HFF-Myc (cell line): Measurements from ENCODE around the gene PCSK6.
"Not testable (repeated sequence)": the region's sequence is repeated elsewhere in the genome, so short reads cannot be mapped to it uniquely, and the experiment has no call there.

Experiments
- DNase-seq: peaks from one replicate; pipeline ENCODE4 v3.0.0-alpha.2; 2011; ENCODE audit warnings: low read depth; ENCODE audit errors: extremely low read depth
- H3K4me3 ChIP-seq: replicated peaks from 2 replicates; pipeline ENCODE4 v1.5.1; 2011; ENCODE audit warnings: low read depth, mild to moderate bottlenecking, control low read depth, low read length
- TF ChIP-seq, protein P1 (sequence below): IDR thresholded peaks from 2 replicates; pipeline ENCODE4 v1.5.1; 2012; ENCODE audit warnings: mild to moderate bottlenecking, low read depth, low read length, control low read depth; ENCODE audit errors: missing control alignments

The PCSK6 gene

DNA sequence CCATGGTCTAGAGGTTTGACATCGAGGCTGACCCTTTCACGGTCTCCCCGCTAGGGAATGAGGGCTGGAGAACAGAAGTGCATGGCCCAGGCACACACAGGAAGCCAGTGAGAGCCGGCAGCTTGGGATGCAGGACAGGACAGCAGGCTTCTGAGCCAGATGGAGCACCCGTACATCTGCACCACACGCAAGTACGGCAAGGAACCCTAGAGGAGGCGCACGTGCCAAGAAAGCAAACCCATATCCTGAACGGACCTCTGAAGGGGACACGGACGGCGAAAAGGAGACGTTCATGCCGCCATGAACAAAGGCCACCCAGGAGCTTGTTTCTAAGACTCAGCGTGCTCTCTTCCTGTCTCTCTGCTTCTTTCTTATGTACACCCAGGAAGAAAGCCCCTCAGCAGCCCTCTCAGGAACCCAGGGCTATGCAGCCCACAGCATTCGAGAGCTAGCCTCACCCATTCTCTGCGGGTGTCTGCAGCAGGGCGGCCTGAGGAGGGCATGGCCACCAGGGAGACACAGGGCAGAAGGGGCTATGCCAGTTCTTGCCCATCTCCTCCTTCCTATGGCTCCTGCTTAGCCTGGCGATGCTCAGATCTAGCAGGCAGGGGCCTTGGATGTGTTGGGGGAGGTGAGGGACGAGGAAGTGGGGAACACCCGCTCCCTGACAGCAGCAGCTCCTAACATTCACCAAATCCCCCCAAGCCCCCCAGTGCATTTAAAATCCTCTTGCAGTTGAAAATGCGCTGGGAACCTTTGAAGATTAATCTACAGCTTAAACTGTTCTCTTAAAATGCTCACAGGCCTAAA, 81.3 kb downstream of the PCSK6 start:
- no peak overlapping the region for H3K4me3 ChIP-seq
- DNase-seq: no peak
- TF ChIP-seq, protein P1, sequence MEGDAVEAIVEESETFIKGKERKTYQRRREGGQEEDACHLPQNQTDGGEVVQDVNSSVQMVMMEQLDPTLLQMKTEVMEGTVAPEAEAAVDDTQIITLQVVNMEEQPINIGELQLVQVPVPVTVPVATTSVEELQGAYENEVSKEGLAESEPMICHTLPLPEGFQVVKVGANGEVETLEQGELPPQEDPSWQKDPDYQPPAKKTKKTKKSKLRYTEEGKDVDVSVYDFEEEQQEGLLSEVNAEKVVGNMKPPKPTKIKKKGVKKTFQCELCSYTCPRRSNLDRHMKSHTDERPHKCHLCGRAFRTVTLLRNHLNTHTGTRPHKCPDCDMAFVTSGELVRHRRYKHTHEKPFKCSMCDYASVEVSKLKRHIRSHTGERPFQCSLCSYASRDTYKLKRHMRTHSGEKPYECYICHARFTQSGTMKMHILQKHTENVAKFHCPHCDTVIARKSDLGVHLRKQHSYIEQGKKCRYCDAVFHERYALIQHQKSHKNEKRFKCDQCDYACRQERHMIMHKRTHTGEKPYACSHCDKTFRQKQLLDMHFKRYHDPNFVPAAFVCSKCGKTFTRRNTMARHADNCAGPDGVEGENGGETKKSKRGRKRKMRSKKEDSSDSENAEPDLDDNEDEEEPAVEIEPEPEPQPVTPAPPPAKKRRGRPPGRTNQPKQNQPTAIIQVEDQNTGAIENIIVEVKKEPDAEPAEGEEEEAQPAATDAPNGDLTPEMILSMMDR: no peak

DNA sequence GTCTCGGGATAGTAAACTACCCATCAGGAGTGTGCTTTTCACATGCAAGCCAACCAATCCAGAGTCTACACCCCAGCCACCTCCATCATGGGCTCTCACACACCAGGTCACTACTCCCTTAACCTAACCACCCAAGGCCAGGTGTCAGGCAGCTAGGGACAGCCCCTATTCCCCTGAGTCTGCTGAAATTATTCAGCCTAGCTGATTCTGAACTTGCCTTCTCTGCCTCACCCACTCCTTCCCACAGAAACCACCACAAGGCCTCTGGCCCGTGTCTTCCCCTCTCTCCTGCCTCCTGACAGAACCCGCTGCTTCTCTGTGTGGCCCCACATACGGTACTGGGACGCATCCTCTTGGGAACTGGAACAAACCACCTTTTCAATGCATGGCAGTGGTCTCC, 82.1 kb downstream of the PCSK6 start:
- TF ChIP-seq, protein P1: no peak
- DNase-seq: no peak
- no peak overlapping the region for H3K4me3 ChIP-seq

DNA sequence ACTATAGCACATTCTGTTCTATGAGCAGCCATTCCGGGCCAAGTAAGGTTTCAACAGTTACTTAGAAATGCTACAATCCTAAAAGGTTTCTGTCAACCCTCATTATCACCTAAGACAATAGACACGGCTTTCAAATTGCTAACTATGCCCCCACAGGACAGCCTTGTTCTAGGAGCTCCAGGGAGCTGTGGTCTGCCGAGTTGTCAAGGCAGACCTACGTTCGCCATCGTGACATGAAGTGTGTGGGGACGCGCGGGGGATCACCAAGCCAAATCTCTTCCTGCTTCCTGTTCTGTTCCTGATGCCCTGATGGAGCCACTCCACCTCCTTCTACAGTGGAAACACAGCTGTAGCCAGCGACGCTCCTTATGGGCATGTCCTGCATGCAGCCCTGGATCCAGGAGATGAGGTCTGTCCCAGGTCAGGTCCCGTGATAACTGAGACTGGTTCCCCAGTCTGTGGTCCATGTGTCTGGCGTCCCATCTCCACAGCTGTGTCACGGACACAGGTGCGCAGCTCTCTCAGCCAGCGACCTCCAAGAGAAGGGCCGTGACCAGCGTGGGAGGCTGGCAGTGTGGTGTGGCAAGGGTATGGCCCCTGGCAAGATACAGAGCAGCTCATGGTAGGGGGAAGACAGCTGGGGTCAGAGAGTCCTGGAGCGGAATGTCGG, 82.8 kb downstream of the PCSK6 start:
- no peak overlapping the region for H3K4me3 ChIP-seq
- DNase-seq: no peak
- TF ChIP-seq, protein P1: no peak

DNA sequence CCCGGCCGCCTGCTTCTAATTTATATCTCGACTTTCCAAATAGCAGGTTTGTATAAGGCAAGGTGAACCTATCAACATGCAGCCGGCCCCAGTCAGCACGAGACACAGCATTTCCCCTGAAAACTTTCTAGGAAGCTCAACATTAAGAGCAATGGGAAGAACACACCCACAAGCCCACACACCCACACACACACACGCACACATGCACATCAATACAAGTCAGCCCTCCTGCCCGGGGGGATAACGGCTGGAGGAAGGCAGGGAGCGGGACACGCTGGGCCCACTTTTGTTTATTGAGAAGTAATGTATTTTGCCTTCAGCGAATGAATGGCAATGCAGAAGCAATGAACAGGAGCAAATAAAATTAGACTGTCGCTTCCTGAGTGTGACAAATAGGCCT, 83.5 kb downstream of the PCSK6 start:
- no peak overlapping the region for H3K4me3 ChIP-seq
- TF ChIP-seq, protein P1: no peak
- DNase-seq: no peak

DNA sequence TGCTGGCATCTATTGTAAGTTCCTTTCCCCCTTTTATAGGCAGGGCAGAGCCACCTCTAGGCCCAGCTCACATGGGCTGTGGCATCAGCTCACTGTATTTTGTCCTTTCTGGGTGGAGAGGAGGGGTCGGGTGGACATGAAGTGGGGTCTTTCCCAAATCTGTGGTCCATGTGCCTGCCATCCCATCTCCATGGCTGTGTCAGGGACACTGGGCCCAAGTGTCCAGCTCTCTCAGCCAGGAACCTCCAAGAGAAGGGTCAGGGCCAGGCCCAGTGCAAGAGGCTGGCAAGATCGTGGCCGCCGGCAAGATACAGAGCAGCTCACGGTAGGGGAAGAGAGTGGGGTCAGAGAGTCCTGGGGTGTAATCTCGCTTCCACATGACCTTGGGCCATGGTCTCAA, 85.3 kb downstream of the PCSK6 start:
- no peak for DNase-seq
- TF ChIP-seq, protein P1: no peak
- H3K4me3 ChIP-seq: no peak overlapping the region

DNA sequence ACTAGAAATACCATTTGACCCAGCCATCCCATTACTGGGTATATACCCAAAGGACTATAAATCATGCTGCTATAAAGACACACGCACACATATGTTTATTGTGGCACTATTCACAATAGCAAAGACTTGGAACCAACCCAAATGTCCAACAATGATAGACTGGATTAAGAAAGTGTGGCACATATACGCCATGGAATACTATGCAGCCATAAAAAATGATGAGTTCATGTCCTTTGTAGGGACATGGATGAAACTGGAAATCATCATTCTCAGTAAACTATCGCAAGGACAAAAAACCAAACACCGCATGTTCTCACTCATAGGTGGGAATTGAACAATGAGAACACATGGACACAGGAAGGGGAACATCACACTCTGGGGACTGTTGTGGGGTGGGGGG, 86.6 kb downstream of the PCSK6 start:
- DNase-seq, H3K4me3 ChIP-seq: not testable (repeated sequence)

DNA sequence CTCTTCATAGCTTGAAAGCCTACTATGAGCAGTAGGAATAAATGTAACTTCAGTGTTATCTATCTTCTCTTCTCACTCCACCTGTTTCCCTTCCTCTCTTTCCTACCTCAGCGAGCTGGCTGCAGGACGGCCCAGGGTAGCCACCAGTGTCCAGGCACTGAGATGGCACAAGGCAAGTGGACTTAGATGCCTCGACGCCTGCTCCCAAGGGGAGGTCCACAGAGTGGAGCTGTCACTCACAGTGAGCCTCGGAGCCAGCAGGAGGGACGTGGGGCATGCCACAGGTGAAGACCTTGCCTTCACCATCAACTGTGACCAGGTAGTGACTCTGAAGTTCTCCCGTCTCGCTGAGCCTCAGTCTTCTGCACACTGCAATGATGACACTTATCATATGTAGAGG, 88.2 kb downstream of the PCSK6 start:
- TF ChIP-seq, protein P1: no peak
- no peak for DNase-seq
- H3K4me3 ChIP-seq: no peak overlapping the region
